NCI-H1048 (cell line): ENCODE results near the gene IP6K2.

Experiments
- DNase-seq: peaks from one replicate; lab custom pipeline; 2025; lab: John Stamatoyannopoulos, UW

Gene IP6K2

DNA sequence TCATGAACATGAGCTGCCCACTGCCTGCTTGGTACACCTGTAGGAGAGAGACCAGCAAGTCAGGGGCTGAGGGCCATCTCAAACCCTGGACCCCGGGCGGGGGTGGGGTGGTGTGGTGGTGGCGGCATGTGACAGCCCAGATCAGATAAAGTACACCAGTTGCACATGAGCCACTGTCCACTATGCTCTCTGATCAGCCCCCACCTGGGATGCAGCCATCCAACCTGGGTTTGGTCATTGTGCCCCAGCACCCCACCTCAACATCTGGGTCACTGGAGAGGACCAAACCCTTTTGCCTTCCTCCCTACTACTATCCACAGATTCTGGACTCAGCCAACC lies 28.3 kb downstream of the IP6K2 start:
- no peak for DNase-seq

DNA sequence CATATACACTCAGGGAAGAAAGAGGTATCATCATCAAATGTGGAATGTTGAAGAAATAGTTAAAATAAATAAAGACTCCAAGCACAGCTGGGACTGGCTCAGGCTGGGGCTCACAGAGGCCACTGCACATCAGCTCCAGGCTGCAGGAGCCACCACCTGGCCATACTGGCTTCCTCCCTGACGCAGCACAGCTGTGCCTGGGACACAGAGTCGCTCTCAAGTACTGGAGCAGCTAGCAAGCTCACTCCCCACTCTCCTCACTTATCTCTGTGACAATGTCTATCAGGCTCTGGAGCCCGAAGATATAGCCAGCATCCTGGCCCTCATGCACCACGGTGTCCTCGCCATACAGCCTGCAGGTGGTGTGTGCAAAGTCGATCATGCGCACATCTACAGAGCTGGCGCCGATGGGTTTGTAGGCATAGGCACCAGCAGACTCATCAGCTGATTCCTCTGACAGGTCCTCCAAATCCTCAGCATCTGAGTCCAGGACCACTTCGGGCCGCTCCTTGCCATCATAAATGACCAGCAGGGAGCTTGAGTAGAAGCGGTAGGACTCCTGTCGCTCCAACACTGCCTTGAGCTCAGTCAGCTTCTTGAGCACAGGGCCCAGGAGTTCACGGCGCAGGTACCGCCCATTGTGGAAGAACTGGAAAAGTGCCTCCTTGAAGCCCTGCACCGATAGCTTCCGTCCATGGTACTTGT lies 28.8 kb downstream of the IP6K2 start:
- DNase-seq, result no peak

DNA sequence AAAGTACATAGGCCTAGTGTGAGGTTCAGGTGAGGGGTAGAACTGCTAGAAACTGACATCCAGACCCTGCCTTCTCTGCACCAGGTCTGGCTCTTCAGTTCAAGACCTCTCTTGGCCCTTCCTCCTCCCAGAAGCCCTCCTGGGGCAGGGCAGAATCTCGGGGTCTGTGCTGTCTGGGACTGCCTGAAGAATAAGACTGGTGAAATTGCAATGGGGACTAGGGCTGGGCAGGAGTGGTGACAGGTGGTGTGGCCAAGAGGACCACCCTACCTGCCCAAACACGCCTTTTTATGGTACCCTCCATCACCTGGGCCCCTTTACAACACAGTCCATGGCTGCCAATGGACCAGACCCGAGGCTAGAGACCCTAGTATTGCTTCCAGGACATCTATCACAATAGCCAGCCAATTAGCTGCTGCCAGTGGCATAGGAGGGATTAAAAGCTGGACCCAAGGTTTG lies 29.8 kb downstream of the IP6K2 start:
- no peak for DNase-seq

DNA sequence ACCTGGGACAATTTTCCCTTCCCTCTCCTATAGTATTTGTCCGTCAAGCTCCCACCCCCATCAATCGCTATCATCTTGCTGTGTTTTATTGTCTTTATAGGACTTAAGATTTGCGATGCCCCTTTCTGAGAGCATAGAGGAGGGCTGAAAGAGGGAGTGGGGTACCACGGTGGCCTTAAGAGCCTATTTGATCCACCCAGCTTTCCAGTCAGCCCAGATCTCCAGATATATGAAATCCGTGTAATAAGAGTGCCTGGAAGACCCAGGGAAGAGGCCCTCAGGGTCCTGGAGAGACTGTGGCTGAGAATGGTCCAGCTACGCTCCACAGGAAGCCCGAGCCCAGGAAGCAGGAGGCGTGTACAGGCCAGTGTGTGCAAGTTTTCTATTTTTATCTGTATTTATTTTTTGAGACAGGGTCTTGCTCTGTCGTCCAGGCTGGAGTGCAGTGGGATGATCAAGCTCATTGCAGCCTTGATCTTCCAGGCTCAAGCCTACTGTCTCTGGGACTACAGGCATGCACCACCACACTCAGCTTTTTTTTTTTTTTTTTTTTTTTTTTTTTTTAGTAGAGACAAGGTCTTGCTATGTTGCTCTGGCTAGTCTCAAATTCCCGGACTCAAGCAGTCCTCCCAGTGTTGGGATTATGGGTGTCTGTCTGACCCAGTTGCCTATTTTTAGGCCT lies 30.3 kb downstream of the IP6K2 start:
- no peak for DNase-seq

DNA sequence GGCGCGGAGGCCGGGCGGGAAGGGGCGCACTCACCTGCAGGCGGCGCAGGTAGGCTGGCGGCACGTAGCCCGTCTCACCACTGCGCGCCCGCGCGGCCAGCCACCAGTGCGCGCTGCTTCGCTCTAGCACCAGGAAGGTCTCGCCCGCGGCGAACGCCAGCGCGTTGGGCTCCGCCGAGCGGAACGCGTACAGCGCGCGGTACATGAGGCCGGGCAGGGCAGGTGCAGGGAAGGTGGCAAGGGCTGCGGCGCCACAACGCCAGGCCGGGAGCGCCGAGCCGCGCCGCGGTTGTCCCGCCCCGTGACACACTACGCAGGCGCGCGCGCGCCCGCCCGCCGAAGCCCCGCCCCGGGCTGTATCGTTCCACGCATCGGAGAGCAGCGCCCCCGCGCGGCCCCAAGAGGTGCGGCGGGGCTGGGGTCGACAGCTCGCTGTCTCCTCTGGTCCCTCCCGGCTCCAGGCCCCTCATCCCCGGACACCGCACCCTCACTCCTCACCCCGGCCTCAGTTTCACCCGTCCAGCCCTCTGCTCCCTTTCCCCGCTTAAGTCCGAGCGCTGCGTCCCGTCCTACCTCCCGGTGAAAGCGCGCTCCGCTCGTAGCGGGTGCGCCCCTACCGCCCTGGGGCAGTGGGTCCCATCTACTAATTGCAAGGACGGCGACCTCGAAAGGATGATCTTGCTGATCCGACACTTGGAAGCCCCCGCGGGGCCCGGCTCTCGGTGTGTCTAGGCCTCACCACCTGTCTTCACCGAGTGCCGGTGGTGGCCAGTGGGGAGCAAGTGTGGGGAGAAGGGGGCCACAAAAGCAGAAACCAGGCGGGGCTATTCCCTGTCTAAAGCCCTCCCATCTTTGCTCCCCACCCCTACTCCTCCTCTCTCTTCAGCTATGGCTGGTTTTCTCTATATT lies 31.2 kb downstream of the IP6K2 start, which contains the start of gene NCKIPSD:
TSS of gene NCKIPSD (minus strand) at position 313 of the 909 bp plus-strand sequence. CDS start at position 205, 108 bp downstream.
- DNase-seq, result peak; percentile 79

DNA sequence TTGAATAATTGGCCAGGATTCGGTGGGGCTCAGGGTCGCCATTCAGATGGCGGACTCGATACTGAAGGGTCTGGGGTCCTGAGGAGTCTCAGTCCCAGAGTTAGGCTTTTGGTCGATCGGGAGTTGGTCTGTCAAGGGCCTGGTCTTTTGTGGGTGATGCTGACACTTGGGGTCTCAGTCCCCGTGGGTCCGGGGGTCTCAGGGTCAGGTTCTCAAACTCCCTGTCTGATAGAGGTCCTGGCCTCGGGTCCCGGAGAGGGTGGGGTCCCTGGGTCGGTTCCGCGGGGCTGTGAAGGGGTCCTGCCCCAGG lies 31.8 kb downstream of the IP6K2 start:
- no peak for DNase-seq

DNA sequence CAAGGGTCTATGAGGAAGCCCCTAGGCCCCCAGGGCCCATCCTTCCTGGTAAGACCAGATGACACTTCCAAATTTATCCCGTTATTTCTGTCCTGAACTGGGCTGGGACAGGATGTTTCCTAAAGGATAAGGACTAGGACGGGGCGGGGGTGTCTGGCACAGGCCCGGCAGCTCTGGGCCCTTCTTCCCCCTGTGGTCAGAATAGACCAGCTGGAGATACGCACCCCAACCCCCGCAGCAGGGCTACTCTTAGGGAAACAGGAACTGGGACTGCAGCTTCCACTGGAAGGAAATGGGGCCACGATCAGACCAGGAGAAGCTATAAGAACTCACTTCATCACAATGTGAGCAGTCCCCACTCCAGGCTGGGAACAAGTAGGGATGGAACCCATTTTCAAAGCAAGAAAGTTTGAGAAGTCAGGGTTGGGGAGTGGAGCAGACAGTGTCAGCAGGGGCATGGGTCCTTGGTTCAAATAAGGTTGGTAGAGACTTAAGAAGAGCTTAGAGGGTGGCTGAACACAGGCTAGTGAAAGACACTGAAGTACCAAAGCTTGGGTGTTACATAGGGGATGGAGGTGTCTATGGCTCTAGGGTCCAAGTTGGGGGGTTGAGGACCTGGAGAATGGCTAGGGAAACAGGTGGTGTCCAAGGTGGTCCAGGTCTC lies 32.4 kb downstream of the IP6K2 start:
- no peak for DNase-seq

DNA sequence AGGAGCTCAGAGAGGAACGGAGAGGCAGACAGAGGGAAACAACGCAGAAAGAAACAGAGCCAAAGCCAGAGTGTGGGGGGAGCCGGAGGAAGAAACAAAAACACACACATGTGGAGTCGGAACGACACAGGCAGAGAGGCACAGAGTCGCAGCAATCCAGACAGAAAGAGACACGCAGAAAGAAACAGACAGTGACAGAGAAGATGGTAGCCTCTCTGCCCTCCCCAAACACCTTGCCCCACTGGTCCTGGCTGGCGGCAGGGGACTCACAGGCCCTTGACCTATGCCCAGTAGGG lies 33.0 kb downstream of the IP6K2 start:
- no peak for DNase-seq

DNA sequence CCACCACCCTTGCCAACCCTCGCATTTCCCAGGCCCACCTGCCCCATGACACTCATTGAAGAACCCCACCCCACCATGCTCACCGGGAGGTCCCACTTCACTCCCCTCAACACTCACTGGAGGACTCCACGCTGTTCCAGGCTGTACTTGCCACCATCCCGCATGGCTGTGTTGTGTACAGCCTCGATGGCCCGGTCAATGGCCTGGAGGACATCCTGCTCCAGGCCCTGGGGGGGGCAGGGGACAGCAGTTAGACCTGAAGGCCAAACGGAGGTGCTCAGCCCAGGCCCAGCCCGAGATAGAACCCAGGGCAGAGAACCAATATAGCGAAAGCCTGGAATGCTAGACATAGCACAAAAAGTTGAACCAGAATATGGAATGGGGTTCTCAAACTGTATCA lies 34.2 kb downstream of the IP6K2 start:
- DNase-seq, result no peak

DNA sequence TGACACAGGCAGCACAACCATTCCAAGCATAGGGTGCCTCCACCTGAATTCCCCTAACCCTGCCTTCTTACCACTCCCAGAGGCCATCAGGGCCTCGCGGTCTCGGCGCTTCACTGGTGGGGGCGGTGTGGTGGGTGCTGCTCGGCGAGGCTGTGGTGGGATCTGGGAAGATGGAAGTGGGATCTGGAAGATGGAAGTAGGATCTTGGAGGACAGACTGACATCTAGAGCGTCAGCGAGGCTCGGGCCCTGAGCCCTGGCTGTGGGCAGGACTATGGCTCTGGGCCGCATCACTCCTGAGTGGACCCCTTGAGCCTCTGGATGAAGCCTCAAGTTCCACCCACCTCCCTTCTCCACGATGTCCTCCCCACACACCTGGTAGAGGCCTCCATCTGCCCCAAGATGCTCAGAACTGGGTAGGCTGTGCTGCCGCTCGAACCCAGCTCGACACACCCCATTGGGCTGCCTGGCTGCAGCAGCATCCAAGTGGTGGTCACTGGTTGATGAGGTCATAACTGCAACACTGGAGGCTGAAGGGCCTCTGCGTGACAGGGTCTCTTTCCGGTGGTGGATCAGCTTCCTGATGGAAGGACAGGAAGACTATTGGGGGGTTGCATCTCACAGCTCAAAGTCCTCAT lies 34.9 kb downstream of the IP6K2 start:
- DNase-seq, result no peak

DNA sequence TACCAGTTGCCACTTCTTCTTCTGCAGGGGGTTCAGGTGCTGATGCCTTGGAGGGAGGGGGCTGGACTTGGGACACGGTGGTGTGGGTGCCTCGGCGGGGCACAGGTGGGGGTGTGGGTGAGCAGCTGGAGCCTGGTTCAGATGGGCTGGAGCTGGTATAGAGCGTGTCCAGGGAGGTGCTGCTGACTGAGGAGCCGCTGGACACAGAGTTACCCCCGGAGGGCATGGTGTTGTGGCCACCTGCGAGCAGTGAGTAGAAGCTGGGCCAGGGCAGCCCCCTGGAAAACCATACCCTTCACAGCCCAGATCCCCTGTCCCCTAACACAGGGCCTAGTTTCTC lies 35.5 kb downstream of the IP6K2 start:
- no peak for DNase-seq

DNA sequence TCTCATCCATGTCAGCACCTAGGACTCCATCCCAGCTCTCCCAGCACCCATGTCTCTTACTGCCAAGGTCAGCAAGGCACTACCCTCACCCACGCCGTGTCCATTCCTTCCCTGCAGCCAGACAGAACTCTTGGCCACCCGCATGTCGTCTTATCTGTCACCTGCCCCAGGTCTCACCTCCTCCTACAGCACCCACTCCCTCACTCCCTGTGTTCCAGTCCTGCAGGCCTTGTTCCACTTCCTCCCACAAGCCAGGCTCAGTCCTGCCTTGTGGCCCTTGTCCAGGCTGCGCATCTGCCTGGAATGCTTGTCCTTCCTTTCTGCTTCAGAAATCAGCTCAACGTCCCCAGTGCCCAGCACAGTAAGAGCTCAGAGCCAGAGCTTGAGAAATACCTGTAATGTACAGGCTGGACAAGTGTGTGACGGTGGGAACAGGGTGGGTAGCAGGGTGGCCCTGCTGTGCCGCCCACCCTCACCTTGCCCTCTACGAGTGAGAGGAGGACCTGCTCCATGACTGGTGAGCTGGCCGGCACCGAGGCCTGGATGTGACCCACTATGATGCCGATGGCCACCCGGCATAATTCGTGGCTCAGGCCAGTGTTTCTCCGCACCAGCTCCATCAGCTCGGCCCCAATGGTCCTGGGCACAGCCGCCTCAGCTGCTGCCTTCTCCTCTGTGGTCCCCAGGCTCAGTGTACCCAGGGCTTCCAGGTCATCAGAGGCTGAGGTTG lies 36.0 kb downstream of the IP6K2 start:
- DNase-seq, result no peak

DNA sequence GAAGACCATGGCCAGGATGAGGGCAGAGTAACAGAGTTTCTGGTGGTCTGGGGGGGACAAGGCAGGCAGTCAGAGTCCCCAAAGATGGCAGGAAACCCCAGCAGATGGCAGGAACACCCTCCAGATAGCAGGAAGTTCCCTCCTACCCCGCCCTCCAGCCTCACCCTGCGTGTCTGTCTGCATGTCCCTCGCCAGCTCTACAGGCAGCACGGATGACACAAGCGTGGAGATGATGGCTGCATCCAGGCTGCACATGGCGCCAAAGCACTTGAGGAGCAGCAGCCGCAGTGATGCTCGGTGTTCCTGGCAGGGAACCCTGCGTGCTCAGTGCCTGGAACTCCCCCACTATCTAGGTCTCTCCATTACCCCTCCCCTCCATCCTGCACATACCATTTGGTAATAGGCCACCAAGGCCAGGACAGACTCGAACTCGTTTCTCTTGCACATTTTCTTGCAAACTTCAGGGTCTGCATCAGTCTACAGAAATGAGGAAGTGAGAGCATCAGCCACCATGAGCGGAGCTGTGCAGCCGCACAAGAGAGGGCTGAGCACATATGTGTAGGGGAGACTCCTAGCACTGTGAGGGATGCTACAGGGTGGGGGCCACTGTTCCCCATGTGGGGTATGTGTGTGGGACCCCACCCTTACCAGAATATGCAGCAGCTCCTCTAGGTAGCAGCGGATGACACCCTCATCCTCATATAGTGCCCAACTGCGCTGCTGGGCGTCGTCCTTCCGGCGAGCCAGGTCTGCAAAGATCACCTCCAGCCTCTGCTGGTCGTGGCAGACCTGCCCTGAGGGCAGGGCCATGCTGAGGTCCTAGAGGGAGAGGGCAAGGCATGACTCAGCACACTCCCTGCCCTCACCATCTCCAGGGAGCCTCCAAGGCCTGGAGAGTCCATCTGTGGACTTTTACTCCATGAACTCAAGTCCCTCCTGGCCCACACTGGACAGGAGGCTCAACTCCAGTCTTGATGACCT lies 37.3 kb downstream of the IP6K2 start:
- DNase-seq, result no peak

DNA sequence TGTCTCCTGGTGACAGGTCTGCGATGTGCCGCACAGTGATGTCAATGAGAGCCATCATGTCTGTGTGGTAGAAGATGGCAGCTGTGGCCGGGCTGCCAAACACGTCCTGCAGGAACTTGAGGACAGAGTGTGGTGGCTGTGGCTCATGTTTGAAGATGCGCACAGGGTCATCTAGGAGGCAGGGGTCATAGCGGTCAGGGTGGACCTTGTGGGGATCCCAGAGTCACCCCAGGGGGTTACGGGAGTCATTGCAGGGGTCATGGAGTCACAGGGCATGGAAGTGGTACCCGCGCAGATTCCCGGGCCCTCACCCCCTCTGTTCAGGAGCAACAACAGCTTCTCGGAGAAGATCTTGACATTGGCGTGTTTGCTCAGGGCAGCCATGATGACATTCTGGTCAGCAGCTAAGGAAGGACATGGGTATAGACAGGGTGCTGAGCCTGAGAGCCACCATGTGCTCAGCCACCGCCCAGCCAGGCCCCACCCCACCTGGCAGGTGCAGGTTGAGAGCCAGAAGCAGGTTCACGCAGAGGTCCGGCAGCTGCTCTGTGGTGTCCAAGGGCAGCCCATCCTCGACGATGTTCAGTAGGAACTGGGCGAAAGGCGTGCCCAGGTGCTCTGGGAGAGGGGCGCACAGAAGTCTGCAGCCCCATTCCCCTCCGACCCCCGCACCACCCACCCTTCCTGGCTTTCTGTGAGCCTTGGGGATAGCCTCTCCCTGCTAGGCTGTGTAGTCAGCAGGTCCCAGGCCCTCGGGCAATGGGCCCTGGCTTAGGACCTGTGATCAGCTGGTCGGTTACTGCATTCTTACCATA lies 38.2 kb downstream of the IP6K2 start:
- DNase-seq, result no peak

DNA sequence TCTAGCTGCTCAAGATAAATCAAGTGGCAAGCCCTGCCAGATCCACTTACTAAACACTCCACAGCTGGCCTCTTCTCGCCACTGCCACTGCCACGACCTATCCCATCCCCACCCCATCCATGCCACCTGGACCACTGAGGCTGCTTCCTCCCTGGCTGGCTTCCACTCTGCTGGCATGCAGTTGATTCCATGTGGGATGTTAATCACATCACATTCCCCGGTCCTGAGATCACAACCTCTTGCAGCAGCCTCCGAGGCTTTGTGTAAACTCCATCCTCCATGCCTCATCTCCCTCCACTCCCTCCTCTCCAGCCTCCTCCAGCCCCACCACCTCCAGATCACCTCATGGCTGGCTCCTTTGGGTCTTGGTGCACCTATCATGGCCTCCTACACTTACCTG lies 39.0 kb downstream of the IP6K2 start:
- no peak for DNase-seq

DNA sequence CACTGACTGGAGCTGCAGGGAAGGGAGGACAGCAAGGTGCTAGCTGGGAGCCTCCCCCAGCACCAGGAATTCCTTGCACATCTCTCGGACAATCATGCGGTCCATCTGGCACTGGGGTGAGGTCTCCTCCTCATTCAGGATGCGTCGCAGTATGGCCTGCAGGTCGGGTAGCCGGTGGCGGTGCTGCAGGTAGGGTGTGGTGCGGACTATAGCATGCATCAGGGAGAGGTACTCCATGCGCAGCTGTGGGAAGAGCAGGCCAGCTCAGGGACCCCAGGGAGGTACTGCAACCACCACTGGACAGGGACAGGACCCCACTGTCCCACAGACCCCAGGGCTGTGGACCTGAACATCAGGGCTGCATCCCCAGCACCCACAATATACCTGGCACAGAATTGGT lies 42.5 kb downstream of the IP6K2 start:
- no peak for DNase-seq

DNA sequence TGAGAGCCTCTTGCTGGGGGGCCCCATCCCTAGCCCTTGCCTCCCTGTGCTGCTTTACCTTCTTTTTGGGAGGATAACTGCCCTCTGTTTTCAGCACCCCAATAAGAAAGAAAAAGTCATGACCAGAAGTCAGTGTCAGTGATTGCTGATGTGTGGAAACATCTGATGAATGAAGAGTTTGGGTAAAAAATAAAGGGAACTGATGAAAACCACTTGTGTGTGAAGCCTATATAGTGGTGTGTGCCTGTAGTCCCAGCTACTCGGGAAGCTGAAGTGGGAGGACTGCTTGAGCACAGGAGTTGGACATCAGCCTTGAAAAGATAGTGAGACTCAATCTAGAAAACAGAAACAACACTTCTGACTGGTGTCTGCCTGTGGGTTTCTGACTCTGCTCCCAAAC lies 44.5 kb downstream of the IP6K2 start:
- no peak for DNase-seq

DNA sequence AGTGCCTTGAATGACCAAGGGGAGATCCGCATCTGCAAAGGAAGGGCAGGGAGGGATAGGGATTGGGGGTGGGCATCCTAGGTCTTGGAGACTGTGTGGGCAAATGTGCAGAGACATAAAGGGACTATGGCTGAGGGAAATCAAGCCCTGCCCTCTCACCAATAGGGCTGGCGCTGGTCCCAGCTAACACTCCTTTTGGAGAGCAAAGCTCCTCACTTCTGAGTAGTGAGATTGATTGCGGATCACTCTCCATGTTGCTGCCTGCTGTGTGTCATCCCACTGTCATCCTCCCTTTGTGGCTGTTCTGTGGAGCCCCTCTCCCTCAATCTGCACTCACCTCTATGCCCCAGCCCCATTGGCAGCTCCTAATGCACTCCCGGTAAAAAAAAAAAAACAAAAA lies 52.1 kb downstream of the IP6K2 start:
- DNase-seq, result no peak

DNA sequence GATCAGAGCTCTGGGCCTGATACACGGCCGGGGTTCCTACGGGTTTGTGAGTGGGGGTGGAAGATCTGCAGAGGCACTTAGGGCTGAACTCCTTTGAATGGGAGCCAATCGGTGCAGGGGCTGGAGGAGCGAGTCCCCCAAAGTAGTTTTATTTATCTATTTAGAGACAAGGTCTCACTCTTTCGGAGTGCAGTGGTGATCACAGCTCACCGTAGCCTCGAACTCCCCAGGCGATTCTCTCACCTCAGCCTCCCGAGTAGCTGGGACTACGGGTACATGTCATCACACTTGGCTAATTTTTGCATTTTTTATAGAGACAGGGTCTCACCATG lies 52.7 kb downstream of the IP6K2 start:
- no peak for DNase-seq
